Amniotic stem cell (primary cell): ENCODE measurements around the gene ZDHHC7.

Source experiments
- DNase-seq: peaks from one replicate; lab custom pipeline; 2025; lab: John Stamatoyannopoulos, UW

The ZDHHC7 gene

DNA sequence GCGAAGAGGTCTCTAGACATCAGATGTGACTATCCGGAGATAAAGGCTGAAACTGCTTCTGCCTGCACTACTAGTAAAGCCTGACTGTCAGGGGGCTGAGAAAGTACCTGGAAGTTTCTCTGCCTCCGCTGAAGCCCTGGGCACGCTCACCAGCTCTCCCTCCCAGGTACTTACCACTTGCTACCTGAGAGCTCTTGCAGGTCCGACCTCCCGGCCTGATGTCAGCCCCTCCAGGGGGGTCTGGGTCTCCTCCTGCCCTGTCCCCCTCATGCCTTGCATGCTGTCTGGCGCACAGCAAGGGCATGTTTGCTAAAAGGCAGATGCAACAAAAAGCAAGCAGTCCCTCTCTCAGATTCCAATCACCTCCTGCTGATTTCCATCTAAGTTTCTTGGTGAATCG, 17.4 kb downstream of the ZDHHC7 start:
- no peak for DNase-seq

DNA sequence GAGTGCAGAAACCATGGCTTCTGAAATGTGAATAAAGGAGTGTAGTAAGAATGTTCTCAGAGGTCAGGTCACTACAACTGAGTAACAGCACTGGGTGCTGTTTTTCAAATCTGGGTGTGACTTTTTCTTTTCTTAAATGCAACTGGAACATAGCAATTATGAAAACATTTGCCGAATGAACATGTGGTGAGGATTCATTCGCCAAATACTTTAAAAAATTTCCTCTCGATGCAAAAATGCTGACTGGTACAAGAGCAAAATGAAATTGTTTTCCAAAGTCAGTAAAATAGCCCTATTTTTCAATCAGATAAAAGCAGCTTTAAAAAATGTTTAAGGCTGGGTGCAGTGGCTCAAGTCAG, 18.6 kb downstream of the ZDHHC7 start:
- no peak for DNase-seq

DNA sequence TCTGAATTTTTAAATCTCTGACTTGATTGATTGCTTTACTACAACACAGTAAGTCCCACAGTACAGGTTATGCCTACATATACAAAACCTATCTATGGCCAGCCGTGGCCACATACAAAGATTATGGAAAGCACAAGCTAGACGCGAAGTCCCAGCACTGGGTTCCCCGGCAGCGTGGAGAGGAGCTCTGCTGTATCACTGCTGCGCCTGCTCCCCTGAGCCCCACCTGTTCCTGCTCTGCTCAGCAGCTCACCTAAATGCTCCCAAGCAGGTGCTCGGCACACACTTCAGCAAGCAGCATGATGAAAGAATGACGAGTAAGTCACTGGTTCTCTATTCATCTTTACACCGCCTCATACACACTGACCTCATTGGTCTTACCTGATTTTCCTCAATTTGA, 20.6 kb downstream of the ZDHHC7 start:
- DNase-seq: no peak

DNA sequence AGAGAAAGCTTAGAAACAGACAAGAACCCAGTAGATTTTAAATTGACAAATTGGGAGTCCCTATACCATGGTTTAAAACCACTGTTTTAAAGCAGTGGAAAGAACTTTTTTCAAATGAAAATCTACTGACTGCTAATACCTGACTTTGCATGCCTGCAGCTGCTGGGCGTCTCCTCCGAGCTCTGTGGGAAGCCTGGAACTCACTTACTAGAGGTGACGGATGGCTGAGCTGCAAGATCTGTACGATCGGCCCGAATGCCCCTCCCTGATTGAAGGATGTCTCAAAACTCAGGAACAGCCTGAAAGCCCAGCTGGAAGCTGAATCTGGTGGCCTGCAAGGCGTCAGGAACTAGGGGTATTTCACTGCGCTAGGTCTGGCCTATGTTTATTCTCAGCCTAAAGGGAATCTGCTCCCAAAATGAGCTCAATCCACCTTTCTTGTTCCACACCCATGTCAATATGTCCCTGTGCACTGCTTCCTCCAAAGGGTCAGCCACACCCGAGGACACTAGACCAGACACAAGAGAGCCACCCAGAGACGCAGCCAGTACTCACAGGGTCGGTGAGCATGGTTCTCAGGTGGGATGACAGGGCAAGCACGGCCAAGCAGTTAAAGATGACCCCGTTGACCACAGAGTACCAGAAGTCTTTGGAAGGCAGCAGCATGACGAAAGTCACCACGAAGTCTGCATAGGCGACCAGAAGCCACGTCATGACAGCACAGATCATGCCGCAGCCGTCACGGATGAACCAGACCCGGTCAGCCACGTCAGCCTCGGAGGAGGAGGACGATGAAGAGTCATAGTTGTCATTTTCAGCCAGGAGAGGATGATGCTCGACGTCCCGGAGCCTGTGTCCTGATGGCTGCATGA, 21.4 kb downstream of the ZDHHC7 start:
- DNase-seq: no peak

DNA sequence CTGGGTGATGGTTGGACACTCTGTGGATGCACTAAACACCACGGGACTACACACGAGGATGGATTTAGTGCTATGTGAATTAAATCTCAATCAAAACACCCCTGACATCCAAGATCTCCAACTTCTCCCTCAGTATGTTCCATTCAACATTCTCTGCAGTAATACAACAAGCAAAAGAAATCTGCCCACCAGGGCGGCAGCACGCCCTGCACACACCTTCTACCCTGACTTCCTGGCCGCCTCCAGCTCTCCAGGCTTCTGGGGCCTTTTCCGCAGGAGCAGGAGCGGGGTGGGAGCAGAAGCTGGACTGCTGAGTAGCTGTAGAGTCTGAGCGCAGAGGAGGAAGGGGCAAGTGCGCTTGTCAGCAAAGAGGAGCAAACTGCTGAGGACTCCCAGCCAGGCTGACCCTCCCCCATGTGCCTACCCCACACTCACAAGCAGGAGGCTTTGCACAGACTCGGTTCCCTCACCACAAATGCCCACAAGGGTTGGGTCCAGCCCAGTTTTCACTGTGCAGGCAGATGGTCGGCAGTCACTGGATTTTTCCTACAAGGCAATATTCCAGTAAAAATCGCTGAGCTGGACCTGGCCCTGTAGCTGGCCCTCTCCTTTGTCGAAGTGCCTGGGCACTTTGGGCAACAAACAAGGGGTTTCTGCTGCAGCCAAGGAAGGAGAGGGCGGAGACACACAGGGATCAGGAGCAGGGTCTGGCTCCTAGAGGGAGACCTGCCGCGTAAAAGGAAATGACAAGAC, 22.8 kb downstream of the ZDHHC7 start:
- no peak for DNase-seq

DNA sequence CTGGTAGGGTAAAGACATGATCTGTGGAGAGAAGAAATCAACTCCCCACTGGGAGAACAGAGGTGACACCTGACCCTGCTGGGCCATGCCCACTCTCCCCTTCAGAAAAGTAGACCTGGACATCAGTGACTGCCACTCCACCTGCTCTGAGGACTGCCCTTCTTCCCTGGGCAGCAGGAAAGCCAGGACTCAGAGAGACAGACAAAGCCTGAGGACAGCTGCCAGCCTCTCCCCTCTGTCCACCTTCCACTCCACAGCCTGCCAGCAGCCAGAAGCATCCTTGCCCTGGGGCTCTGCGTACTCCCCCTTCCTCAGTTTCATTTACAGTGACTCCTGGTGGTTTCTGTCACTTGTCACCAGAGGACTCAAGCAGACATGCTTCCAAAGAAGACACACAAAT, 24.5 kb downstream of the ZDHHC7 start:
- no peak for DNase-seq

DNA sequence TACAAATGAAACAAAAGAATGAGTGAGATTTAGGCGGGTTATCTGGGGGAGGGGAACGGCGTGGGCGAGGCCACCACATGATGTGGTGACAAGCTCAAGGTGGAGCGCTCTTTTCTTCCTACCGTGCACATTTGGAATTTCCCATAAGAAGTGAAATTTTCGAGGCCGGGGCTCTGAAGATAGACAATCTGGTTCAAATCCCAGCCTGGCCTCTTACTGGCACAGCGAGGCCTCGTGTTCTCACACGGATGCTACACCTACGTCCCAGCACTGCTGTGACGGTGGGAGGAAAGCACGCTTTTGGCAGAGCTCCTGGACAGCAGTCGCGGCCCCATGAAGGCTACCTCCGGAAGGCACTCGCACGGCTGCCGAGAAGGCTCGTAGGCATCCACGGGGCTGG, 25.2 kb downstream of the ZDHHC7 start:
- no peak for DNase-seq

DNA sequence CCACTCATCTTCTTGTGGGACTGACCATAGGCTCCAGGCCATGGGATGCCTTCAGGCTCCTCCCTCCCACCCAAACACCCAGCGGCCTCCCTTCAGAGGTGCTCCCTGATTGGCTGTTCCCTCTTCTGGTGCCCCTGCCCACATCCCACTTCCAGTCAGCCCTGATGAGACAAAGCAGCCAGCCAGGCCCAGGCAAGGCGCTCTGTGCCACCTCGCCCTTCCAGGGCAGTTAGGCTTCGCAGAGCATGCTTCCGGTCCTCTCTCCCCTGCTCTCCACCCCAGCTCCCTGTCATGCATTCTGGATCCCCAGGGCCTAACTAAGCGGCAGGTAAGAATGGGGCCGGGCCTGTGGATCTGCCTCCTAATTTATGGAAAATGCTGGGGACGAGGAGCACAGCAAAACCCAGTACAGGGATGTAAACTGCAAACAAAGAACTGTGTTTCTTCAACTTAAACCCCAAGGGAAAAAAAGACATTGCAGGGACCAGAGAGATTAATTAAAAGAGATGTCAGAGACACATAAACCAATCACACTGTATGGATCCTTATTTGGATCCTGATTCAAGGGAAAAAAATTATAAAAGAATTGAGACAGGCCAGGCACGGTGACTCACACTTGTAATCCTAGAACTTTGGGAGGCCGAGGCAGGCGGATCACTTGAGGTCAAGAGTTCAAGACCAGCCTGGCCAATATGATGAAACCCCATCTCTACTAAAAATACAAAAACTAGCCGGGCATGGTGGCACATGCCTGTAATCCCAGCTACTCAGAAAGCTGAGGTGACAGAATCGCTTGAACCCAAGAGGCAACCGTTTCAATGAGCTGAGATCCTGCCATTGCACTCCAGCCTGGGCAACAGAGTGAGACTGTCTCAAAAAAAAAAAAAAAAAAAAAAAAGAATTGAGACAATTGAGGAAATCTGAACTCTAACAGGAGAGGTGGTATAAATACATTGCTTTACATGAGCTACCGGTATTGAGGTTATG, 26.0 kb downstream of the ZDHHC7 start:
- DNase-seq: peak; percentile 65

DNA sequence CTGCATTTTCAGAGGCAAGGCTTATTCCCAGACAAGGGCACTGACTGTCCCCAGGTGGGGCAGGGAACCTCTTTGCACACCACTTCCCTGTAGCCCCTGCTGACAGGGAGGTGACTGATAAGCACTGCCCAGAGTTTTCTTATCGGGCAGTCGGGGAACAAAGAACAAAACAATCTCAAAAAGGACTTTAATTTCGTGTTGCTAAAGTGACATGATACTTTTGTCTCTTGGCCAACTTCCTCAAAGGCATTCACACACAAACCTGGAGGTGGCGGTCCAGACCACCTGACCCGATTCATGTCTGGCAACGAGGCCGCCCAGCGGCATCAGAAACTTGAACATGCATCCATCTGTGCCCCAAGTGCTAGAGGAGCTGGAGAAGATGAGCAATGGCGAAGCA, 28.9 kb downstream of the ZDHHC7 start:
- no peak for DNase-seq

DNA sequence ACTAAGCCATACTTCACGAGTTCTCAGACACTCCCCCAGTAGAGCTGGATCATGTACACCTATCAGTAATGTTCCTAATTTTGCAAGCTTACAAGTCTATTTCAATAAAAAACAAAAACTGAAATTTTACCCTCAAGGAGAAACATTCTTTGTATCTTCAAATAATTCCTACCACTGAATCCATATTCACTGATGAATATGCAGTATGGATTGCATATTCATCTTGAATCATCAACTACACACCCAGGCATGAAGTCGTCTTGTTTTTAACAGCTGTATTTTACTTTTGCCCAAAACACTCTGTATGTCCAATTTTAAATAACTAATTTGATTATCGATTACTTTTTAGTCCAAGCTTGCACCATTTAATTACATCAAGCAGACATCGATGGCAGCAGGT, 31.8 kb downstream of the ZDHHC7 start:
- DNase-seq: no peak

DNA sequence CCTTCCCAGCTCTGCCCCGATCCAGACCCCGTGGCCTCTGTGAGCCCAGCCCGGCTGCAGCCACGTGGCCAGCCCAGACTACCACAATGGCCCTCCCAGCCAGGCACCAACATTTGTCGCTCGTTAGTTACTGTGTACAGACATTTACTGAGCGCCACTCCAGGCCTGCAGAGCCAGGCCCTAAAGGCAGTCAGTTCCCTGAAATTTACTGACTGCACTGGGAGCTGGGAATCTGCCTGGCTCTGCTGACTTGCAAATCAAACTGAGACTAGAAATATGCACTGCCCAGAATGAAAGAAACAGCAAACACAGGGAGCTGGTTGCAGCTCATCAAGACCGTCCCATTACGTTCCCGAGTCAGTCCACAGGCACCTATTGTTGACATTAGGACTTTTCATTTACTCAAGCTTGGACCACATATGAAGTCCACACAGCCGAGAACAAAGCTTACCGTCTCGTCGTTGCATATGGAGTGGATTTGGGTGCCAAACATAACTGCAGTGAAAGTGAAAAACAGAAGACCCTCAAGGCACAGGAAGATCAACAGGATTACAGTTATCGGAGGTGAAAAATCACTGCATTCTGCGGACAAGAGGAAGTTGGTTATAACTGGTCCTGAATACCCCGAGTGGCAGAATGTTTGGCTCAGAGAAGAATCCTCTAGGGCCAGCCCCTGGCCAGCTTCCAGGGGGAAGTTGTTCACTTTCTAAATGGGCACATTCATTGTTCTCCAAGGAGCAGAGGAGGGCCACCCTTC, 34.5 kb downstream of the ZDHHC7 start:
- DNase-seq: no peak

DNA sequence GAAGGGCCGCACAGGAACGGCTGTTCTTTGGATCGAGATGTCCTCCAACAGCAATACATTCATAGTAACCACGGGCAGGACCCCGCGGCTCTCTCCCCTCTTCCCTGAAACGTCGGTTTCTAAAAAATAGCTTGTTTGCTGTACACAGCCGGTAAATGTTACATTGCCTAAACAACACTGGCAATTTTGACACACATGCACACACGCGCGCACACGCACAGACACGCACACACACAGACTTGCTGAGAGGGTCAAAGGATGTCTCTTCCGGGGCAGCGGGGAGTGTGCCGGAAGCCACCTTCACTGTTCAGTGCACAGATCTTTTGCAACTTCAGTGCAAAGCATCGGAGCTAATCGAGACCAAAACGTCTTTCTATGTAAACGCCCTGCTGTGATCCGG, 35.8 kb downstream of the ZDHHC7 start:
- DNase-seq: no peak

DNA sequence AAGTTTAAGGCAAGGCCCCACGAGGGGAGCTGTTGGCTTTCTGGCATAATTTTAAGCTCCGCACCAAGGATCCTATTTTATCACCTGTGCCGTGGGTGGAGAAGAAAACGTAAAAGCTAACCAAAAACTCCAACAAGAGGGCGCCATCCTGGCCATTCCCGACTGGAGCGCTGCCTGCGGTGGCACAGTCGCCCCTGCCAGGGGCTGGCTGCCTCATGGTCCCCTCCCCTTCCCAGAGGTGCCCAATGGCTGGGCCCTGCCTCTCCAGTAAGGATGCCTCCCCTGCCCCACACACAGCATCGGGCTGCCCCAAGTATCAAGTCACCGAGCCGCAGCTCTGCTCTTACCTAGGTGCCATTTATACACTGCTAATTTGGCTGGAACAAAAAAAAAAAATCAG, 36.3 kb downstream of the ZDHHC7 start:
- DNase-seq: no peak

DNA sequence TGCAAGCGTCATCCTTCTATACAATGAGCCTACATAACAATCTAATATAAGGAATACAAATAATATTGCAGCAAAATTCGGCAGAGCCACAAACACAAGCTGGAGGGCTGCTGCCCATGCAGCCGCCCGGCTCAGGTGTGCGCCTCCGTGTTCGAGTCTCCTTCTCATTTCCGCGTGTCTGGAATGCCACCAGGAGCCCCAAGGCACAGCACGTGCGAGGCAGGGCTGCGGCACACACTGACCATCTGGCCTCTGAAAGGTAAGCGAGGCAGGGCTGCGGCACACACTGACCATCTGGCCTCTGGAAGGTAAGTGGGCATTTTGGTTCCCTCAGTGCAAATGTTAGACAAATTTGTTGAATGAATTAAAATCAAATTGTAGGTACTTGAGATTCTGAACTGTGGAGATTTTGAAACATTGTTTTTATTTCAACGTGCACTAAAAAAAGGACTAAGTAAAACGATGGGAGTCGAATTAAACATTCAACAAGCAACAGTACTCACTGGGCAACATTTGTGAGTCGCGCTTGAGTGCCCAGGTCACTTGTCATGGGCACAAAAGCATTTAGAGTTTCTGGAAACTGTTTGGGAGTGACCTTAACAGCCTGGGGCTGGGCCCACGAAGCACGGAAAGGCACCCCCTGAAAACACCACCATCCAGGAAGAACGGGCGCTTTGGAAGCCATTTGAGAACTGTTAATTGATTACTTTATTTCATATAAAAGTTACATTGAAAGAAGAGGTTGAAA, 37.4 kb downstream of the ZDHHC7 start:
- DNase-seq: no peak

DNA sequence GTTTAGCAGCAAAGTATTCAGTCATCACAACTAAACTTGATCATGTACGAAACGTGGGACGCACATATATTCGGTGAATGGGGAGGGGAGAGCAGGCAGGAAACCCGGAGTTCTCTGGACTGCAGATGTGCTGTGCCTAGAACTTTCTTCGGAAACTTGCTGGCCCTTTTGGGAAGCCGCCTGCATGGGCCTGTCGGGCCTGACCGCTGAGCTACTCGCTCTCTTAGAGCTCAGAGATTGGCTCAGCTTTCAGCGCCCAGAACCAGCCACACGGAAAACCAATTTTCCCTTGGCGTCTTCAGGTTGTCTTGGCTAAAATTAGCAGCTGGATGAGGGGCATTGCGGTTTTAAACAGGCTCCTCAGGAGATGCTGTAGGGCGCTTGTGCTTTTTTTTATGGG, 38.1 kb downstream of the ZDHHC7 start:
- DNase-seq: no peak

DNA sequence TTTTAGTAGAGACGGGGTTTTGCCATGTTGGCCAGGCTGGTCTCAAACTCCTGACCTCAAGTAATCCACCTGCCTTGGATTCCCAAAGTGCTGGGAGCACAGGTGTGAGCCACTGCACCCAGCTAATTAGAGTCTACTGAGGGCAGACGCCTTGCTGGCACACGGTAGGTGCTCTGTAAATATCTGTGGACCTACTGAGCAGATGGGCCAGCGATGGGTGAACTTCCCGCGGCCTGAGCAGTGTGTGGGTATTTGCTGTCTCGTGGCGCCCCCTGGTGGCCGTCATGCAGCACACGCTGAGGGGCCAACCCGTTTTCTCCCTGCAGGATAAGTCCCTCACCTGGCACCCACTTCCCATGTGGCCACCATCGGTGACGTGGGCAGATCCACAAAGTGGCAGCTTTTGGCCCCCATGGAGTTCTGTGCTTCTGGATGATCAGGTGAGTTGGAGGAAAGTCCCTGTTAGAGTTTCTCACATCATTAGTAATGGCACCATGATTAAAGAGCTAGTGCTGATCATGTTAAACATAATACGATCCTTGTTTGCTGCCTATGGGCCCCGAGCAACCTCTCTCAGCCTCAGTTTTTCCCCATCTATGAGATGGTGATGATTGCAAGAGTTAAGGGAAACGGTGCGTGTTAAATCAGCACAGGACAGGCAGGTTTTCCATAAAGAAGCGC, 40.7 kb downstream of the ZDHHC7 start:
- peak; percentile 57 for DNase-seq

DNA sequence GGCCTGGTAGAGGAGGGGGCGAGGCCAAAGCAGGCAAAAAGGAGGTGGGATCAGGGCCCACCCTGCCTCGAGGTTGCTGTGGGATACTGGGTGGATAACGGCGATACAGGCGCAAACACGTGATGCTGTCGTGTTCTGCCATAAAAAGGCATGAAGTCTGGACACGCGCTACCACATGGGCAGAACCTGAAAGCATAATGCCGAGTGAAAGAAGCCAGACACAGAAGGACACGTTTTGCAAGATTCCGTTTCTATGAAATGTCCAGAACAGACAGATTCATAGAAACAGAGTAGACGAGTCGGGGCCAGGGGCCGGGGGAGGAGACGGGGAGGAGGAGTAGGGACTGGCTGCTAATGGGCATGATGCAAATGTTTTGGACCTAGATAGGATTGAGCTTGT, 43.5 kb downstream of the ZDHHC7 start:
- DNase-seq: no peak

DNA sequence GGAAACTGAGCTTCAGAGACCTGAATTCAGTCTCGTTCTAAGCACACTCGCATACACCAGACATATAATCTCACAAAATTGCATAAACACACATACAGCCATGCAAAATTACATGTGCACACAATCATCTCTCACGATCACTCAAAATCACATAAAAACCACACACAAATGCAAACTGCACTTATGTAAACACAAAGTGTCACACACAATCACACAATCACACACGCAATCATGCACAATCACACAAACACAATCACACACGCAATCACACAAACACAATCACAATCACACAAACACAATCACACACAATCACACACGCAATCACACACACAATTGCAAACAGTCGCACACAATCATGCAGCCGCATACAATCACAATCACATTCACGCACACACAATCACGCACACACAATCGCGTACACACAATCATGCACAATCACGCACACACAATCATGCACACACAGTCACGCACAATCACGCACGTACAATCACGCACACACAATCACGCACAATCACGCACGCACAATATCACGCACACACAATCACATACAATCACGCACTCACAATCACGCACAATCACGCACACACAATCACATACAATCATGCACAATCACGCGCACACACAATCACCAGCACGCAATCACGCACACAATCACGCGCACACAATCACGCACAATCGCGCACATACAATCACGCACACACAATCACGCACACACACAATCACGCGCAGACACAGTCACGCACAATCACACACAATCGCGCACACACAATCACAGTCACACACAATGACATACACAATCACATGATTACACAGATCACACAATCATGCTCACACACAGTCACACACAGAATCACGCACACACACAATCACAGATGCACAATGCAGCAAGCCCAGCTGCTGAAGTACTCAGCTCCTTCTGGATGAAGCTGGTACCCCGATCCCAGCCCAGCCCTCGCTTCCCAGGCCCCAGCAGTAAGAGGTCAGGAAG, 45.6 kb downstream of the ZDHHC7 start:
- DNase-seq: no peak
